PC-3 (cell line): Measurements from ENCODE around the gene CDK15. TPM values are rescaled to one million over a fixed set of nuclear protein-coding genes. Genes with fewer than 3 reads are reported as not detected.

Experiments used
- ATAC-seq: fragments of 200-7000 bp; cut with Tn5 transposase; 2 replicates; pipeline ENCODE4 v1.9.1; 2020; ENCODE audit warnings: mild to moderate bottlenecking, moderate library complexity
- BruUV-seq: library from RNA; stranded (reverse); fragments of 400-500 nt; replicated peaks from 2 replicates; lab custom pipeline; 2021; lab: Mats Ljungman, UMichigan
- CTCF ChIA-PET: fragments of 300-600 bp; sonication (Branson Sonifier 250); formaldehyde crosslinking; loops from one replicate; lab custom pipeline; 2022; ENCODE audit warnings: antibody characterized with exemption; lab: Charles Lee
- POLR2A ChIA-PET: fragments of 300-600 bp; sonication (Branson Sonifier 250); formaldehyde crosslinking; loops from one replicate; lab custom pipeline; 2022; ENCODE audit warnings: antibody characterized with exemption; ENCODE audit not compliant: unreplicated experiment; lab: Charles Lee
- DNase-seq: peaks from one replicate; pipeline ENCODE4 v3.0.0-alpha.2; 2015
- H2AFZ ChIP-seq: fragments of 300-600 bp; sonication (generic); 2 replicates; pipeline ENCODE4 v1.6.0; 2016; ENCODE audit warnings: antibody characterized with exemption, low read length
- H3F3A ChIP-seq: fragments of 300-600 bp; sonication (generic); one replicate; pipeline ENCODE4 v1.6.0; 2017; ENCODE audit warnings: antibody characterized with exemption, low read length, control low read depth, mild to moderate bottlenecking; ENCODE audit not compliant: unreplicated experiment
- H3K27ac ChIP-seq: fragments of 300-600 bp; sonication (generic); 2 replicates; pipeline ENCODE4 v1.5.1; 2016; ENCODE audit warnings: mild to moderate bottlenecking, low read length
- H3K27me3 ChIP-seq: fragments of 300-600 bp; sonication (generic); 2 replicates; pipeline ENCODE4 v1.6.1; 2016; ENCODE audit warnings: low read length, mixed read lengths
- H3K36me3 ChIP-seq: fragments of 300-600 bp; sonication (generic); 2 replicates; pipeline ENCODE4 v1.6.1; 2016; ENCODE audit warnings: low read depth, mixed run types, low read length, mixed read lengths
- H3K4me1 ChIP-seq: fragments of 300-600 bp; sonication (generic); 2 replicates; pipeline ENCODE4 v1.5.1; 2016; ENCODE audit warnings: low read length; ENCODE audit not compliant: insufficient read depth
- H3K4me2 ChIP-seq: fragments of 300-600 bp; sonication (generic); 2 replicates; pipeline ENCODE4 v1.6.0; 2016; ENCODE audit warnings: low read length
- H3K4me3 ChIP-seq: fragments of 300-600 bp; sonication (generic); 2 replicates; pipeline ENCODE4 v1.5.1; 2016; ENCODE audit warnings: mild to moderate bottlenecking, low read length, mixed read lengths
- H3K79me2 ChIP-seq: fragments of 300-600 bp; sonication (generic); 2 replicates; pipeline ENCODE4 v1.6.1; 2017; ENCODE audit warnings: low read length, mixed read lengths
- H3K9ac ChIP-seq: fragments of 300-600 bp; sonication (generic); 2 replicates; pipeline ENCODE4 v1.6.0; 2016; ENCODE audit warnings: mild to moderate bottlenecking, low read length
- H3K9me2 ChIP-seq: fragments of 300-600 bp; sonication (generic); replicated peaks from 2 replicates; pipeline ENCODE4 v1.6.1; 2016; ENCODE audit warnings: mixed run types, low read length, mixed read lengths
- H3K9me3 ChIP-seq: fragments of 300-600 bp; sonication (generic); 2 replicates; pipeline ENCODE4 v1.6.1; 2016; ENCODE audit warnings: low read length, mixed read lengths
- H4K20me1 ChIP-seq: fragments of 300-600 bp; sonication (generic); 2 replicates; pipeline ENCODE4 v1.6.1; 2016; ENCODE audit warnings: low read length, mixed read lengths
- CTCF ChIP-seq: fragments of 300-600 bp; sonication (generic); conservative IDR thresholded peaks from 2 replicates; pipeline ENCODE4 v1.5.1; 2017; ENCODE audit warnings: antibody characterized with exemption, low read depth, mild to moderate bottlenecking, low read length
- EZH2 ChIP-seq: fragments of 300-600 bp; sonication (generic); IDR thresholded peaks from one replicate; pipeline ENCODE4 v1.6.1; 2017; ENCODE audit warnings: antibody characterized with exemption, mild to moderate bottlenecking, low read length; ENCODE audit not compliant: unreplicated experiment
- EZH2phosphoT487 ChIP-seq: fragments of 300-600 bp; sonication (generic); IDR thresholded peaks from 2 replicates; pipeline ENCODE4 v1.6.1; 2018; ENCODE audit warnings: mild to moderate bottlenecking, antibody characterized with exemption, low read length, borderline replicate concordance
- intact Hi-C: fragments of 100-400 bp; cut with micrococcal nuclease; formaldehyde crosslinking; loops from 2 replicates; pipeline ENCODE4 v1.9.0; 2023
- total RNA-seq: library from RNA; depleted of rRNA; stranded (reverse); fragments of >200 nt; gene quantifications from 2 replicates; pipeline ENCODE4 v1.2.3, GENCODE V29; 2014

CDK15 gene
- total RNA-seq, 1 experiment from 2014 or later, result 2.4 TPM

- Histone ChIP-seq H3K9me2 (no peaks in the 10 kb centered on the region), H3K79me2 (peaks cover 48% of the 10 kb centered on the region), H4K20me1 (peaks cover 21% of the 10 kb centered on the region; the same call in 1 of the 2 replicates), H3K9me3 (no peaks in the 10 kb centered on the region), H3K36me3 (no peaks in the 10 kb centered on the region), H3K27me3 (no peaks in the 10 kb centered on the region), H3K4me2 (peak within 1 kb of the TSS; percentile 90), H3K4me1 (peaks cover 45% of the 10 kb centered on the region), H3F3A (no peaks in the 10 kb centered on the region), H3K9ac (peak within 1 kb of the TSS; percentile 84), H3K4me3 (peak within 1 kb of the TSS; percentile 97), H3K27ac (peak within 1 kb of the TSS; percentile 59), H2AFZ (peak within 1 kb of the TSS; percentile 98)
- POLR2A ChIA-PET, result interaction anchor here (0.6 to 1.1 kb wide), 7 partner anchors 12 to 330 kb away, joined by 3 to 33 read pairs (median 5); partner anchors contain the start of genes STRADB and TRAK2
- DNase-seq (peak; percentile 97), ATAC-seq (peak; percentile 87)
- no peak for TF ChIP-seq EZH2phosphoT487
- TF ChIP-seq CTCF, result no peak
- intact Hi-C loops, result loop anchor here (1.0 kb wide), 1 partner anchor 17 kb away; no protein-coding TSS in a partner anchor
- CTCF ChIA-PET, result interaction anchor here (0.8 to 1.4 kb wide), 2 partner anchors 12 to 83 kb away, joined by 4 to 7 read pairs; partner anchors contain the start of gene MPP4
- BruUV-seq, result TSS peak; percentile 97
These were observed 25.5 kb upstream of the CDK15 start, which contains the start of gene ALS2 for GRCh38 chr2:201780674-201781493. Gene ALS2, minus strand, starts transcription at chr2:201780933. Its CDS starts 12,048 bp downstream, at chr2:201768885.

- intact Hi-C loops, result loop anchor here (1.0 kb wide), 1 partner anchor 17 kb away; no protein-coding TSS in a partner anchor
- Histone ChIP-seq H3K9me2 (no peaks in the 10 kb centered on the region), H3K36me3 (no peaks in the 10 kb centered on the region), H3K4me3 (peak overlapping the region; percentile 97), H3K4me2 (peak overlapping the region; percentile 90), H3K9me3 (no peaks in the 10 kb centered on the region), H3K27me3 (no peaks in the 10 kb centered on the region), H3F3A (no peaks in the 10 kb centered on the region), H3K27ac (peak overlapping the region; percentile 59; the same call in 1 of the 2 replicates), H3K9ac (peak overlapping the region; percentile 84), H4K20me1 (peaks cover 21% of the 10 kb centered on the region; the same call in 1 of the 2 replicates), H3K79me2 (peaks cover 40% of the 10 kb centered on the region), H2AFZ (peak overlapping the region; percentile 98), H3K4me1 (peaks cover 37% of the 10 kb centered on the region)
- POLR2A ChIA-PET, result interaction anchor here (0.7 kb wide), 1 partner anchor 15 kb away, joined by 3 read pairs; no protein-coding TSS in a partner anchor
- ATAC-seq (peak; percentile 7), DNase-seq (no peak)
- CTCF ChIA-PET, result interaction anchor here (1.4 kb wide), 1 partner anchor 13 kb away, joined by 4 read pairs; no protein-coding TSS in a partner anchor
- TF ChIP-seq EZH2 (no peak), CTCF (no peak), EZH2phosphoT487 (no peak)
- BruUV-seq, result no TSS peak
These were observed 24.7 kb upstream of the CDK15 start for GRCh38 chr2:201781557-201782051.
